ENCODE data around the gene SNTG2.

SNTG2 gene

DNA sequence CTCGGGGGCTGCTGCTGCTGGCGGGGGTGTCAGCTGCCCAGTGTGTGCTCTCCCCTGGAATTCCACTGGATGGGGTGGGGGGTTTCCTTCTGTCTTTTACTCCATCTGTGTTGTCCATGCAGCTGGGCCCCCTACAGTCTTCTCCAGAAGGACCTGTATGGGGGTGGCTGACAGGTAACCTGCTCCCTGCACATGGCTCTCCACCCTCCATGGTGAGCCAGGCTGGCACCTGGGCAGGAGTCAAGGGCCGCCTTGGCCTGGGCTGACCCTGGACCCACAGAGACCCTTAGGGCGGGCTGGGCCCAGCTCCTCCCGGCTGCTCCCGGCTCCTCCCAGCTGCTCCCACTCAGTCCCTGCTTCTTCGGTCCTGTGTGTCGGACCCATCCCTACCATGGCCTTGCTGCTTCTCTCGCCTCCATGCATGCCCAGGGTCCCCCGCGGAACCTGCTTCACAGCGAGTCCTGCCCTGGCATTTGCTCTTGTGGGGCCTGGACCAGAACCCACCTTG lies 15.0 kb downstream of the SNTG2 start:
- no peak for TF ChIP-seq ZFX (IDR thresholded peaks at IDR 0.05; ENCODE audit: borderline replicate concordance)
- TF ChIP-seq, protein P1, sequence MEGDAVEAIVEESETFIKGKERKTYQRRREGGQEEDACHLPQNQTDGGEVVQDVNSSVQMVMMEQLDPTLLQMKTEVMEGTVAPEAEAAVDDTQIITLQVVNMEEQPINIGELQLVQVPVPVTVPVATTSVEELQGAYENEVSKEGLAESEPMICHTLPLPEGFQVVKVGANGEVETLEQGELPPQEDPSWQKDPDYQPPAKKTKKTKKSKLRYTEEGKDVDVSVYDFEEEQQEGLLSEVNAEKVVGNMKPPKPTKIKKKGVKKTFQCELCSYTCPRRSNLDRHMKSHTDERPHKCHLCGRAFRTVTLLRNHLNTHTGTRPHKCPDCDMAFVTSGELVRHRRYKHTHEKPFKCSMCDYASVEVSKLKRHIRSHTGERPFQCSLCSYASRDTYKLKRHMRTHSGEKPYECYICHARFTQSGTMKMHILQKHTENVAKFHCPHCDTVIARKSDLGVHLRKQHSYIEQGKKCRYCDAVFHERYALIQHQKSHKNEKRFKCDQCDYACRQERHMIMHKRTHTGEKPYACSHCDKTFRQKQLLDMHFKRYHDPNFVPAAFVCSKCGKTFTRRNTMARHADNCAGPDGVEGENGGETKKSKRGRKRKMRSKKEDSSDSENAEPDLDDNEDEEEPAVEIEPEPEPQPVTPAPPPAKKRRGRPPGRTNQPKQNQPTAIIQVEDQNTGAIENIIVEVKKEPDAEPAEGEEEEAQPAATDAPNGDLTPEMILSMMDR (IDR thresholded peaks at IDR 0.05) = no peak
- no peak overlapping the region for H3K27ac ChIP-seq

DNA sequence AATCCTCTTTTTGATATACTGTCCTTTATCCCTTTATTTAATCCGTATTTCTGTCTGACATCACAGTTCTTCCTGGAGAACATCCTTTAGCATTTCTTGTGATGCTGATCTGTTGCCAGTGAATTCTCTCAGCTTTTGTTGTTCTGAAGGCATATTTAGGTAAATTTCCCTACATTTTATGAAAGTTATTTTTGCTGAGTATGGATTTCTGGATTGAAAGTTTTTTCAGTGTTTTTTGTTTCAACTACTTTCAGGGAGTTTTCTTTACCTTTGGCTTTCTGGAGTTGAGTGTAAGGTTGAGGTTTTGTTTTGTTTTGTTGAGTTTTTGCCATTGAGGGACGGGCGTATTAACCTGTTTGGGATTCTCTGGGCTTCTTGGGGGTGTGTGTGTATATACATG lies 22.5 kb downstream of the SNTG2 start:
- no peak overlapping the region for H3K27ac ChIP-seq
- TF ChIP-seq, protein P1 (IDR thresholded peaks at IDR 0.05) = no peak
- TF ChIP-seq ZFX (IDR thresholded peaks at IDR 0.05; ENCODE audit: borderline replicate concordance) = no peak

DNA sequence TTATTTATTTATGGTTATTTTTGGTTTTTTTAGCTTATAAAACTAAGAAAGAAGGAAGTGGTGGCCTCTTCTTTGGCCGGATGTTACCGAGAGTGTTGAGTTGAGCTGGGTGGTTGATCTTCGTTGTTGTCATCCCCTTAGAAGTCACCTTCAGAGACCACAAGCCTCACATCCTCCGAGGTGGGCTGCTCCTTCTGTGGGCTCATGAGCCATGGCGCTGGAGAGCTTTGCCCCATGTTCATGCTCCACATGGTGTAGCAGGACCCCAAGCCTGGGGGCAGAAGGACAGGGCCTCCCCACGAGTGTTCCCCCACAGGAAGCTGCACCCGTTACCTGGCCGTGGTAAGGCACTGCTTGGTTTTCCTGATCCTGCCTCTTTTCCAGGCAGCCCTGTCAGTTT lies 23.4 kb downstream of the SNTG2 start:
- no peak overlapping the region for H3K27ac ChIP-seq
- TF ChIP-seq, protein P1 (IDR thresholded peaks at IDR 0.05) = no peak
- TF ChIP-seq ZFX (IDR thresholded peaks at IDR 0.05; ENCODE audit: borderline replicate concordance) = no peak

DNA sequence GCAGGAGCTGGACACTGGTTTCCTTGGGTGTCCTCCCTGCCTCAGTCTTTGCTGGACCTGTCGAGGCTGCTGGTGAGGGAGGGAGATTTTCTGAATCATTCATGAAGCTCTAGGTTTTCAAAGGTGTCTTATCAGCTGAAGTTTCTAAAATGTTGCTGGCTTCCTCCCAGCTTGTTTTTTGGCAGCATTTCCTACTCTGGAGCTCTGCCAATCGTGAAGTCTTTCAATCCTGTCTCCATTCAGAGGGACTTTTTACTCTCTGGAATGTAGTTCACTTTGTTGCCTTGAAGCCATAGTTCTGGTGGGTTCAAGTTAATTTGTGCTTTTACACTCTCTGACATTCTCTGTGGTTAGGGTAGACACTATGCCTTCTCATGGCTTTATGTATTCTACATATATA lies 23.9 kb downstream of the SNTG2 start:
- TF ChIP-seq, protein P1 (IDR thresholded peaks at IDR 0.05) = no peak
- no peak for TF ChIP-seq ZFX (IDR thresholded peaks at IDR 0.05; ENCODE audit: borderline replicate concordance)
- no peak overlapping the region for H3K27ac ChIP-seq

DNA sequence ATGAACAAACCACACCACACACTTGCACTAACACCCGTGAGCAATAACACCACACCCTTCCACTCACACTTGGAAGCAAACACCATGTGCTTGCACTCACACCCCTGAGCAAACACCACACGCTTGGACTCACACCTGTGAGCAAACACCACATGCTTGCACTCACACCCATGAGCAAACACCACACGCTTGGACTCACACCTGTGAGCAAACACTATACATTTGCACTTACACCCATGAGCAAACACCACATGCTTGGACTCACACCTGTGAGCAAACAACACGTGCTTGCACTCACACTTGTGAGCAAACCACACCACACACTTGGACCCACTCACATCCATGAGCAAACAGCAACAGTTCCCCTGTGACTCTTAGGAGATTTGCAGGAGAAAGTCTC lies 24.4 kb downstream of the SNTG2 start:
- no peak overlapping the region for H3K27ac ChIP-seq
- no peak for TF ChIP-seq ZFX (IDR thresholded peaks at IDR 0.05; ENCODE audit: borderline replicate concordance)
- TF ChIP-seq, protein P1 (IDR thresholded peaks at IDR 0.05) = no peak

DNA sequence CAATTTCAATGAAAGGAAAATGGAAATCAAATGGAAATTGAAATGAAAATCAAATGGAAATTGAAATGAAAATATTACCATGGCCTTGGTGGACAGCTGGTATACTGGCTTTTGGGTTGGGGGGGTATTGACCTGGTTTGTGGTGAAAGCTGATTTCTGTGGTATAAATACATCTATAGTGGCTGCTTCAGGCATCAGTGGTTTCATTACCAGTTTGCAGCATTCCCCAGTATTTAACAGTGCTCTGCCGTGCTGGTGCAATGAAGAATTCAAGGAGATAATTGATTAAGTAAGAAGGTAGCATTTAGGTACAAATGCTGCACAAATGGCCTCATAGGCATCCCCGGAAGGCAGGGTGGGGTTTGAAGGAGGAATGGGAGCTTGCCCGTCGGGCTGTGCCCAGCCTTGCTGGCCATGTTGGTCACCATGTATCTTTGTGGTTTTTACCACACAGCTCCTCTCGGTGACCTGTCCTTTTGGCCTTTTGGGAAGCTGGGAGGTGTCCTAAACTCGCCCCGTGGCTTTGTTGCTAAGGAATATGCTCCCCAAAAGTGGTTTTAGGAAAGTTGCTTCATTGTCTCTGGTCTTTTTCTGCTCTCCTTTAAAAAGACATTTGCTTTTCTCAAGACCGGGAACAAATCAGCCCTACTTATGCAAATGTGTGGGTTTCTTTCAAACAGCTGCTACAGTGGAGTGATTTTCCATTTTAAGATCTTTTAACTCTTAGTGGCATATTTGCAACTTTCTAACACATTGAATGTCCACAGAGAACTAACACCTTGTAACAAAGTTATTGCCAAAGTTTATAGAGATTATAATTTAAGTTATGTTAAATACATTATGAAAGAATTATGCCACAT lies 28.6 kb downstream of the SNTG2 start:
- no peak overlapping the region for H3K27ac ChIP-seq
- TF ChIP-seq, protein P1 (IDR thresholded peaks at IDR 0.05) = no peak
- TF ChIP-seq ZFX (IDR thresholded peaks at IDR 0.05; ENCODE audit: borderline replicate concordance) = no peak

DNA sequence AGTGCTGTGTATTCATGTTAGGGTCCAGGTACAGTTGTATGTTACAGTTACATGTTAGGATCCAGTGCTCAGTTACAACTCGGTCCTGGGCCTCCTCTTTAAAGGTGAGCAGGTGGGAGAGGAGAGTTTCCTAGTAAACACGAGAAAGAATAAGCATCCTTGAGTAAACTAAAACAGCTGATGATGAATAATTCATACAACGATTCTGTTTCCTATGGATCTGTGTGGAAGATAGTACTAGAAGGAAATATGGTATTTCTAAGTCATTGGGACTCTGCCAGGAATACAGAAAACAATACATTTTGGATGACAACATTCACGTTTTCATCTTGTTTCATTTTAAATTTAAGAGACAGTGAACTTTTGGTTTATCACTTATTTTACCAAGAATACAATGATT lies 29.5 kb downstream of the SNTG2 start:
- no peak overlapping the region for H3K27ac ChIP-seq
- TF ChIP-seq, protein P1 (IDR thresholded peaks at IDR 0.05) = no peak
- no peak for TF ChIP-seq ZFX (IDR thresholded peaks at IDR 0.05; ENCODE audit: borderline replicate concordance)

Data from 22Rv1 (cell line).